Panc1 (cell line): ENCODE measurements around the gene FOXP4.

Source experiments
- CTCF ChIP-seq: fragments of 450-650 bp; IDR thresholded peaks from 2 replicates; pipeline ENCODE4 v1.5.1; 2017; ENCODE audit warnings: mild to moderate bottlenecking
- POLR2AphosphoS5 ChIP-seq: IDR thresholded peaks from 2 replicates; pipeline ENCODE4 v1.6.1; 2012; ENCODE audit warnings: mild to moderate bottlenecking, low read depth, low read length, moderate library complexity
- SIN3A ChIP-seq: IDR thresholded peaks from 2 replicates; pipeline ENCODE4 v1.6.1; 2012; ENCODE audit warnings: low read depth, mild to moderate bottlenecking, low read length, moderate library complexity, borderline replicate concordance; ENCODE audit not compliant: insufficient read depth
- TCF7L2 ChIP-seq: IDR thresholded peaks from 2 replicates; pipeline ENCODE4 v1.6.1; 2011; ENCODE audit warnings: mild to moderate bottlenecking, low read depth, low read length, inconsistent platforms

- TF ChIP-seq CTCF (no peak), POLR2AphosphoS5 (no peak), SIN3A (no peak), TCF7L2 (no peak)
Measured at GRCh38 chr6:41555326-41556300, 9.4 kb downstream of the FOXP4 start.
